Neural crest cell (in vitro differentiated cells): Measurements from ENCODE around the gene PACS1. TPM values are rescaled to one million over a fixed set of nuclear protein-coding genes. Genes with fewer than 3 reads are reported as not detected.
A peak's percentile ranks its signal among the peaks of the same experiment; 100 is the strongest.

Experiments used
- DNase-seq: peaks from one replicate; pipeline ENCODE4 v3.0.0; 2021; ENCODE audit warnings: low read depth, mixed read lengths, low spot score
- H3K27ac Mint-ChIP-seq: one replicate; pipeline ENCODE4 v1.8.0; 2021; ENCODE audit warnings: mild to moderate bottlenecking, mixed read lengths; ENCODE audit not compliant: unreplicated experiment
- H3K27me3 Mint-ChIP-seq: 2 replicates; pipeline ENCODE4 v1.8.0; 2021; ENCODE audit warnings: low read depth, mild to moderate bottlenecking, mixed read lengths
- H3K36me3 Mint-ChIP-seq: 2 replicates; pipeline ENCODE4 v1.8.0; 2021; ENCODE audit warnings: low read depth, mild to moderate bottlenecking, mixed read lengths
- H3K4me1 Mint-ChIP-seq: 2 replicates; pipeline ENCODE4 v1.8.0; 2021; ENCODE audit warnings: mixed read lengths
- H3K4me3 Mint-ChIP-seq: one replicate; pipeline ENCODE4 v1.8.0; 2021; ENCODE audit warnings: mild to moderate bottlenecking, mixed read lengths
- H3K9me3 Mint-ChIP-seq: 2 replicates; pipeline ENCODE4 v1.8.0; 2021; ENCODE audit warnings: mixed read lengths
- CTCF ChIP-seq: fragments of 200-600 bp; sonication (generic); conservative IDR thresholded peaks from 2 replicates; pipeline ENCODE4 v1.5.0; 2021; ENCODE audit warnings: antibody characterized with exemption, mild to moderate bottlenecking
- total RNA-seq: library from RNA; stranded (reverse); gene quantifications from 2 replicates; pipeline ENCODE4 v1.2.1, GENCODE V29; 2021

Gene PACS1
- total RNA-seq, 1 donor from 2014 or later = 54.3 TPM

- peaks cover 13% of the 10 kb centered on the region for H3K36me3 Mint-ChIP-seq
- no peaks in the 10 kb centered on the region for H3K27me3 Mint-ChIP-seq
- TF ChIP-seq CTCF = no peak
- DNase-seq = peak; percentile 90
- H3K27ac Mint-ChIP-seq = peak within 1 kb of the TSS; percentile 99
- no peaks in the 10 kb centered on the region for H3K9me3 Mint-ChIP-seq
- H3K4me1 Mint-ChIP-seq = peaks cover 44% of the 10 kb centered on the region
- peak within 1 kb of the TSS; percentile 100 for H3K4me3 Mint-ChIP-seq
Measured at GRCh38 chr11:66051766-66052663, 18.1 kb upstream of the PACS1 start, which contains the start of gene SF3B2. Gene SF3B2 (plus strand): TSS chr11:66052364. CDS start chr11:66052385, 21 bp downstream.

DNA sequence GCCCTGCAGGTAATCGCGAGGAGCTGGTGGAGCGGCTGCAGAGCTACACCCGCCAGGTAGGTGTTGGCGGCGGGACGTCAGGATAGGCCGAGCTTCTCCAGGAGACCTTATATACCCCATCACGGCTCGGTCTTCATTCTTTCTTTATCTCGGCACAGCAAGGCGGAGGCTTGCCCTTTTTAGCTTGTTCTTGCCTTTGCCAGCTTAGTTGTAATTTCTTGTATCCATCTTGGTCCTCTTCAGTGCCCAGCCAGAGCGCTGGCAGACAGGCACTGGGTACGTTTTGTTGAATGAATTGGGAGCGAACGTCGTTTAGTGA, 17.4 kb upstream of the PACS1 start:
- H3K27ac Mint-ChIP-seq = peak overlapping the region; percentile 99
- H3K4me1 Mint-ChIP-seq = peaks cover 44% of the 10 kb centered on the region
- no peaks in the 10 kb centered on the region for H3K27me3 Mint-ChIP-seq
- peaks cover 13% of the 10 kb centered on the region for H3K36me3 Mint-ChIP-seq
- no peak for DNase-seq
- H3K9me3 Mint-ChIP-seq = no peaks in the 10 kb centered on the region
- H3K4me3 Mint-ChIP-seq = peak overlapping the region; percentile 100
- no peak for TF ChIP-seq CTCF

- Mint-ChIP-seq H3K4me1 (peaks cover 30% of the 10 kb centered on the region), H3K27me3 (no peaks in the 10 kb centered on the region), H3K27ac (no peak overlapping the region), H3K36me3 (peaks cover 21% of the 10 kb centered on the region), H3K4me3 (peak overlapping the region; percentile 81), H3K9me3 (no peaks in the 10 kb centered on the region)
- no peak for DNase-seq
- no peak for TF ChIP-seq CTCF
Measured at GRCh38 chr11:66055021-66055420, 15.1 kb upstream of the PACS1 start.

- Mint-ChIP-seq H3K9me3 (no peaks in the 10 kb centered on the region), H3K4me3 (peak overlapping the region; percentile 31), H3K36me3 (peaks cover 30% of the 10 kb centered on the region), H3K27me3 (no peaks in the 10 kb centered on the region), H3K4me1 (peaks cover 20% of the 10 kb centered on the region), H3K27ac (no peak overlapping the region)
- no peak for TF ChIP-seq CTCF
- DNase-seq = no peak
Measured at GRCh38 chr11:66056501-66056900, 13.6 kb upstream of the PACS1 start.

GRCh38 chr11:66059966-66060680, 9.9 kb upstream of the PACS1 start:
- TF ChIP-seq CTCF = no peak
- Mint-ChIP-seq H3K9me3 (no peaks in the 10 kb centered on the region), H3K4me1 (no peaks in the 10 kb centered on the region), H3K36me3 (peaks cover 42% of the 10 kb centered on the region), H3K27me3 (no peaks in the 10 kb centered on the region), H3K4me3 (no peak overlapping the region), H3K27ac (no peak overlapping the region)
- DNase-seq = no peak
